ENCODE results near the gene CMTM4.

DNA sequence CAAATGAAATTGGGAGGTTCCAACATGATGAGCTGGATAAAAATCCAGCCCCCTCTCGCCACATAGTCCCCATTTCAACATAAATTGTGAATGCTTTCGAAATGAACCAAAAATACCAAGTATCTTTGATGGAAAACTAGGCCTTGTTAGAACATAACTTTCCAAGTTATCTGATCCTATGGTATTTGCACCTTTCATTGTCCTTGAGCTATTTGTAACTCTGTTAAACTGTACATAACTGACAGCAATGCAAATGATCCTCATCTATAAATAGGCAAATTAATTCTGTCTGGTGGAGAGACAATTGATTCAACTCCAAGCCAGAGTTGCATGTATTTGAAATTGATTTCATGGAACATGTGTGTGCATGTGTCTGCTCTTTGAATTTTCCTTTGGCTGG, 18.2 kb downstream of the CMTM4 start:
- no peak for TF ChIP-seq EP300 (IDR thresholded peaks at IDR 0.05)
- TF ChIP-seq CTCF (IDR thresholded peaks at IDR 0.05) = no peak

Measured in sigmoid colon (tissue), 4 donors.